Measurements from ENCODE around the gene COL25A1. TPM values are rescaled to one million over a fixed set of nuclear protein-coding genes. Genes with fewer than 3 reads are reported as not detected.

The COL25A1 gene
- not detected for polyA plus RNA-seq (2012; ENCODE audit: missing spikeins)

- FAIRE-seq, result no peak
- DNase-seq (ENCODE audit: insufficient read length), result peak; percentile 8
- TF ChIP-seq POLR2A (IDR thresholded peaks at IDR 0.05; ENCODE audit: low read depth, low read length) (no peak), POLR2AphosphoS5 (IDR thresholded peaks at IDR 0.05; ENCODE audit: low read depth, low read length) (no peak), TAF1 (IDR thresholded peaks at IDR 0.05; ENCODE audit: borderline replicate concordance, low read depth, low read length) (no peak)
Measured at GRCh38 chr4:109302361-109303139, at the start of gene COL25A1. TSS of gene COL25A1 (minus strand) at chr4:109302658.

DNA sequence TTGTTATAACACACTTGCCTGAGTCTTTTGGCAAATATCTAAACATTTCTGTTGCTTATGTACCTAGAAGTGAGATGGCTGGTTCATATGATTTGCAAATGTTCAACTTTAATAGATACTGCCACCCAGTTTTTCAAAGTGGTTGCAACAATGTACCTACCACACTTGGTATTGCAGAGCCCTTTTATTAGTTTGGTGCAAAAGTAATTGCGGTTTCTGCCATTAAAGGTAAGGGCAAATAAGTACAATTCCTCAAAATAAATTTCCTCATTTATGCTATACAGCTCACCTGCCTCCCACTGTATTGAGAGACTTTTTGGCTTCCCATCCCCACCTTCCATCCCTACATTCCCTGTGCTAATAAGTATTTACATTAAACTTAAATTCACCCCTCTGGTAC lies 47.7 kb upstream of the COL25A1 start:
- DNase-seq (ENCODE audit: insufficient read length) (no peak), FAIRE-seq (no peak)

DNA sequence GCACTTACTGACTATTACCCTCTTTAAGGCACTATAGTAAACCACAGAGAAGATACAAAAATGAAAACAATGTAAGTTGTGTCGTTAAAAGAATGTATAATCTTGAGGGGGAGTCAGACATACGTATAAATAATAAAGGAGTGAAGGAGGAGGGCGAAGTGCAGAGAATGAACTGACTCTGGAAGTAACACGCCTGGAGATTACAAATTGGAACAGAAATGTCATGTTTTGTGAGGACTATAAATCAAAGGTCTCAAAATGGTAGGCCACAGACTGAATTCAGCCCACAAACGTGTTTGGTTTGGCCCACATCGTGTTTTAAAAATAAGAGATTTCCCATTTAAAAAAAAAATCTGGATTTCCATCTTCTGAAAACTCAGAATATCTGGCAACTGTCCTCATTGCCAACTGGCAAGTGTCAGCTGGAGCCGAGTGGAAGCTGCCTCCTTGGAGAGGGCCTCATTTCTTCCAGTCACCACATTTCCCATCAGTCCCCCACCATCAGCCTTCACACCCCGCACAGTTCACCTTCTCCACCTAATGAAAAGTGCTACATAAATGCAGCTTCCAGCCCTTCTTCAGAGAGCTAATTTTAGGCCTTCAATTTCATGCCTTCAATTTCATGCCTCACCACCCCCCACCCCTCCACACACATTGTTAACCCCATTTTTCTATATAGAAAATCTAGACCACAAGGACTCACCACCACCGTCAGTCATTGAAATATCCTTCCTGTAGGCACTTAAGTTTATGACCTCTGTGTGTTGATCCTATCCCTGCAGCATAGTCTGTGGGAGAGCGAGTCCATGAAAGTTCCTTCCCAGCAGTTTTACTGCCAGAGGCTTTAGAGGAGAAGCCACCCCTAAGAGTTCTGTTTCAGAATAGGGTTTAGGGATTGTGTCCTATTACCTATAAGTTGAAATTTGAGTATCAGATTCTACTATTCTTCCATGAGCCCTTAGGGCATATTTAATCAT lies 32.0 kb upstream of the COL25A1 start:
- FAIRE-seq (no peak), DNase-seq (ENCODE audit: insufficient read length) (no peak)
- TF ChIP-seq TAF1 (IDR thresholded peaks at IDR 0.05; ENCODE audit: borderline replicate concordance, low read depth, low read length) (no peak), POLR2AphosphoS5 (IDR thresholded peaks at IDR 0.05; ENCODE audit: low read depth, low read length) (no peak), POLR2A (IDR thresholded peaks at IDR 0.05; ENCODE audit: low read depth, low read length) (no peak)

More for the DNA sequence above, 47.7 kb upstream of the COL25A1 start:
- no peak for TF ChIP-seq POLR2A (IDR thresholded peaks at IDR 0.05; ENCODE audit: low read depth, low read length)
- no peak for TF ChIP-seq POLR2AphosphoS5 (IDR thresholded peaks at IDR 0.05; ENCODE audit: low read depth, low read length)
- TF ChIP-seq TAF1 (IDR thresholded peaks at IDR 0.05; ENCODE audit: borderline replicate concordance, low read depth, low read length), result no peak

DNA sequence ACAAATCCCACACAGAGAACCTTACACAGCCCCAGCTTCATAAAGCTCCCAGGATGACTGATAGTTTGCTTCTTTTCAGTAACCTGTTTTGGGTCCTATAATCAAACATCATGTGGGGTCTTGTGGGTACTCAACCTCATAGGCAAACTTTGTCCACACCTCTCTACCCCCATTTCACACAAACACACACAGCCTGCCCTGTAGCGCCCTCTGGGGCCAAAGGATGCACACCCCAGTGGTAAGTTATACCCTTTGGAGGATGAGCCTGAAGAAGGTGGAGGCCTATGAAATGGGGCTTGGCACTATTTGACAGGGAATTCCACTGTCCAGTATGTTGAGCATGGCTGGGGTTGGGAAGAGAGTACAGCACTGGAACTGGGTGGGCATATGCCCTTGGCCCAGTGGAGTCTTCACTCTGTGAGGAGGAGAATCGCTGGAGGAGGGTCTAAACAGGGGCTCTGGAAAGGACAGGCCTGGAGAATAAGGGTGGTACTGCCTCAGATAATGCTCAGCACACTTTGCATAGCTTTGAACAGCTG lies 30.5 kb upstream of the COL25A1 start:
- no peak for TF ChIP-seq POLR2A (IDR thresholded peaks at IDR 0.05; ENCODE audit: low read depth, low read length)
- TF ChIP-seq TAF1 (IDR thresholded peaks at IDR 0.05; ENCODE audit: borderline replicate concordance, low read depth, low read length), result no peak
- no peak for FAIRE-seq
- peak; percentile 4 for DNase-seq (ENCODE audit: insufficient read length)

DNA sequence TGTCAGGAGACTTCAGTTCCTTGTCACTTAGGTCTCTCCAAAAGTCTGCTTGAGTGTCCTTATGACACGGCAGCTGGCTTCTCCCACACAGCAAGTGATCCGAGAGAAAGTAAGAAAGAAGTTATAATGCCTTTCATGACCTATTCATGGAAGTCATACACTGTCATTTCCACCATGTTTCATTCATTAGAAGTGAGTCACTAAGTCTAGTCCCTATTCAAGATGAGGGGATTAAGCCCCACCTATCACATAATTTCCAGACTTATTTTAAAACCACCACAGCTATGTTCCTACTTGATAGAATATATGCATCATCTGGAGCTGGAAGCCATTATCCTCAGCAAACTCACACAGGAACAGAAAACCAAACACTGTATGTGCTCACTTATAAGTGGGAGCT lies 25.2 kb upstream of the COL25A1 start:
- no peak for DNase-seq (ENCODE audit: insufficient read length)
- TF ChIP-seq TAF1 (IDR thresholded peaks at IDR 0.05; ENCODE audit: borderline replicate concordance, low read depth, low read length) (no peak), POLR2A (IDR thresholded peaks at IDR 0.05; ENCODE audit: low read depth, low read length) (no peak), POLR2AphosphoS5 (IDR thresholded peaks at IDR 0.05; ENCODE audit: low read depth, low read length) (no peak)
- no peak for FAIRE-seq

GRCh38 chr4:109325698-109326097 lies 23.2 kb upstream of the COL25A1 start:
- TF ChIP-seq TAF1 (IDR thresholded peaks at IDR 0.05; ENCODE audit: borderline replicate concordance, low read depth, low read length) (no peak), POLR2AphosphoS5 (IDR thresholded peaks at IDR 0.05; ENCODE audit: low read depth, low read length) (no peak), POLR2A (IDR thresholded peaks at IDR 0.05; ENCODE audit: low read depth, low read length) (no peak)
- FAIRE-seq, result no peak
- DNase-seq (ENCODE audit: insufficient read length), result no peak

GRCh38 chr4:109323348-109323747 lies 20.9 kb upstream of the COL25A1 start:
- no peak for FAIRE-seq
- no peak for TF ChIP-seq POLR2A (IDR thresholded peaks at IDR 0.05; ENCODE audit: low read depth, low read length)
- no peak for TF ChIP-seq TAF1 (IDR thresholded peaks at IDR 0.05; ENCODE audit: borderline replicate concordance, low read depth, low read length)
- TF ChIP-seq POLR2AphosphoS5 (IDR thresholded peaks at IDR 0.05; ENCODE audit: low read depth, low read length), result no peak
- DNase-seq (ENCODE audit: insufficient read length), result no peak

DNA sequence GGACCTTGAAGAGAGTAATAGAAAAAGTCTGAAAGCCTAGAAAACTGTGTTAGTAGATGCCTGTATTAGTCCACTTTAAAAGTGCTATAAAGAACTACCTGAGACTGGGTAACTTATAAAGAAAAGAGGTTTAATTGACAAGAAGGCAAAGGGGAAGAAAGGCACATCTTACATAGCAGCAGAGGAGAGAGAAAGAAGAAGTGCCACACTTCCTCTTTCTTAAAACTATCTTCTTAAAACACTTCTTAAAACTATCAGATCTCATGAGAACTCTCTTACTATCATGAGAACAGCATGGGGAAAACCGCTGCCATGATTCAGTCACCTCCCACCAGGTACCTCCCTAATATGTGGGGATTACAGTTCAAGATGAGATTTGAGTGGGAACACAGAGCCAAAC lies 18.8 kb upstream of the COL25A1 start:
- no peak for FAIRE-seq
- no peak for TF ChIP-seq POLR2AphosphoS5 (IDR thresholded peaks at IDR 0.05; ENCODE audit: low read depth, low read length)
- TF ChIP-seq POLR2A (IDR thresholded peaks at IDR 0.05; ENCODE audit: low read depth, low read length), result no peak
- no peak for TF ChIP-seq TAF1 (IDR thresholded peaks at IDR 0.05; ENCODE audit: borderline replicate concordance, low read depth, low read length)
- no peak for DNase-seq (ENCODE audit: insufficient read length)

DNA sequence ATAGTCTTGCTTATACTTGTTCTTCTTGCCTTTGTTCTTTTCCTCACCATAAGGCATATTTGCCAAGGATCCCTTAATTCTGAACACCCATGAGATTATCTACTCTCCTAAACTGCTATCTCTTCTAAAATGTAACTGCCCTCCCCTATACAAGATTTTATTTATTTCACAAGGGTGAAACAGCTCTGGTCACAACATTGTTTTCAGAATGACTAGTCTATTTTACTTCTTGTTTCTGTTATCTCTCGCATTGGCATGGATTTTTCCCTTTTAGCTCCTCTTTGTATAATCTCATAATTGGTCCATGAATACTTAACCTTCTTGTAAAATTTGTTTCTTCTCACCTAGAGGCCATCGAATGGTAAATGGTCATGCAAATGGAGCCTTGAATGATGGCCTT lies 17.2 kb upstream of the COL25A1 start:
- FAIRE-seq, result no peak
- TF ChIP-seq POLR2A (IDR thresholded peaks at IDR 0.05; ENCODE audit: low read depth, low read length) (no peak), TAF1 (IDR thresholded peaks at IDR 0.05; ENCODE audit: borderline replicate concordance, low read depth, low read length) (no peak), POLR2AphosphoS5 (IDR thresholded peaks at IDR 0.05; ENCODE audit: low read depth, low read length) (no peak)
- DNase-seq (ENCODE audit: insufficient read length), result no peak

DNA sequence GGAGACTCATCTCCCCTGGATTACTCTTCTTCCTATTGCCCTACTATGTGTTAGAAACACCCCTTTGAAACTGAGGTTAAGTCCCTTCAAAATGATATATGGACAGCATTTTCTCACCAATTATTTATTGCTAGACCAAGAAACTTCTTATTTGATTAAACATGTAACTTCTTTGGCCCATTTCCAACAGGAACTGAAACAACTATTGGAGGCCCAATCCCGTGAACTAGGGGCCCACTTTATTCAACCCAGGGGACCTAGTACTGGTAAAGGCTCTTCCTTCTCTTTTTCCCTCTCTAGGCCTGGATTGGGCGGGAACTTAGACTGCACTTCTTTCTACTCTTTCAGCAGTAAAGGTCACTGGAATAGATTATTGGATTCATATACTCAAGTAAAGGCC lies 16.7 kb upstream of the COL25A1 start:
- no peak for TF ChIP-seq POLR2A (IDR thresholded peaks at IDR 0.05; ENCODE audit: low read depth, low read length)
- DNase-seq (ENCODE audit: insufficient read length) (no peak), FAIRE-seq (no peak)

DNA sequence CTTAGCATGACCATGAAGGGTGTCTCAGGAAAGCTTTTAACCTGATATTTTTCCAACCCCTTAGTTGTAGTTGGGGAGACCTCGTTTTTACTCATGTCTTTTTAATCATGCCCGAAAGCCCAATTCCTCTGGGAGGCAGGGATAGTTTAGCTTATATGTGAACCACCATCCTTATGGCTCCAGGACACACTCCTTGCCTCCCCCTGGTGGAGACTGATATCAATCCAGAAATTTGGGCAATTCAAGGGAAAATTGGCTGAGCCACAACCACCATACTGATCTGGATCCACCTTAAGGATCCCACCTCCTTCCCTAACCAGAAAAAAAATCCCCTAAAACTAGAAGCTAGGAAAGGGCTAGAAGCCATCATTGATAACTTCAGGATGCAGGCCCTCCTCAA lies 13.4 kb upstream of the COL25A1 start:
- no peak for FAIRE-seq
- no peak for DNase-seq (ENCODE audit: insufficient read length)
- TF ChIP-seq TAF1 (IDR thresholded peaks at IDR 0.05; ENCODE audit: borderline replicate concordance, low read depth, low read length), result no peak
- no peak for TF ChIP-seq POLR2AphosphoS5 (IDR thresholded peaks at IDR 0.05; ENCODE audit: low read depth, low read length)
- TF ChIP-seq POLR2A (IDR thresholded peaks at IDR 0.05; ENCODE audit: low read depth, low read length), result no peak

All from GM12892 (cell line).